ENCODE data around the gene ODAD3.

Gene ODAD3

DNA sequence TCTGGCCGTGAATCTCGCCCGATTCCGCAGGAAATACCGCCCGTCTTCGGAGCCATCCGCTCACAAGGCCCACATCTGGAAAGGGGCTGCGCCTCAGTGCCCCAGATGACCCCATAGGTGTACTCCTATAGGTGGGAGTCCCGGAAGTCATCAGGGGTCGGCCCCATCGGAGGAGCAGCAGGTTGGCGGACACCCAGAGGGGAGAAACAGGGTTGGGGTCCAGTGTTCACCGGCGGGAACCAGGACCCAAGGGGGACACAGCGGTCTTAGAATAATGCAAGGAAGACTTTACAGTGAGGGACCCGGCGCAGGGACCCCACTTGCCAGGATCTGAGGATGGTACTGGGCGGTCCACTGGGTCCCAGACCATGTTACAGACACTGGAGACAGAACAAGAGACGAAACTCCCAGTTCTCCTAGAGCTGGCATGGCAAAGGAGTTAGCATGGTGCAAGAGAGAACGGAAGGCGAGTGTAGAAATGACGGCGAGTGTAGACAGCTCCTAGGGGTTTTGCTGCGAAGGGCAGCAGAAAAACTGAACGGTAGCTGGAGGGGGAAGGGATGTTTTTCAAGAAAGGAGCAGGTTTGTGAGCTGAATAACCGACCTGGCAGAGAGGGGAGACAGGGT is 11.6 kb downstream of the ODAD3 start:
- Histone ChIP-seq H2BK5ac (ENCODE audit: low read depth, low read length, poor library complexity) (no peak overlapping the region), H3K79me1 (ENCODE audit: low read length) (peaks cover 5% of the 10 kb centered on the region), H3K23ac (ENCODE audit: low read length) (no peak overlapping the region), H4K91ac (ENCODE audit: low read depth, low read length) (no peak overlapping the region), H2BK120ac (ENCODE audit: insufficient read depth, low read length, poor library complexity) (no peak overlapping the region), H4K8ac (ENCODE audit: low read depth, low read length) (no peak overlapping the region), H3K4ac (ENCODE audit: low read depth, low read length) (no peak overlapping the region), H2BK12ac (ENCODE audit: low read length) (no peak overlapping the region), H3K4me2 (ENCODE audit: low read length) (no peak overlapping the region), H3K9me3 (ENCODE audit: insufficient read depth, low read depth, low read length) (peaks cover 13% of the 10 kb centered on the region), H3K4me1 (ENCODE audit: control insufficient read depth in 1 of 2, insufficient read depth in 2 of 2, low read length in 2 of 2) (peaks cover 18 to 24% of the 10 kb centered on the region in 2 experiments), H3K79me2 (ENCODE audit: control insufficient read depth, insufficient read depth, low read length, poor library complexity) (peaks cover 2% of the 10 kb centered on the region), H3K14ac (ENCODE audit: low read length) (no peak overlapping the region), H4K12ac (ENCODE audit: low read depth, low read length) (no peak overlapping the region), H2AFZ (ENCODE audit: insufficient read depth, low read length, poor library complexity) (no peak overlapping the region), H3K18ac (ENCODE audit: low read length) (no peak overlapping the region), H3K27me3 (ENCODE audit: insufficient read depth, low read length) (peaks cover 8% of the 10 kb centered on the region), H3K4me3 (ENCODE audit: low read depth, low read length) (no peak overlapping the region), H3K9ac (ENCODE audit: low read length) (no peak overlapping the region), H2AK5ac (ENCODE audit: low read length) (no peak overlapping the region), H3K36me3 (ENCODE audit: control insufficient read depth in 1 of 2, insufficient read depth in 2 of 2, low read length in 2 of 2) (no peaks in the 10 kb centered on the region), H3K27ac (ENCODE audit: low read depth, low read length) (no peak overlapping the region)
- no CpG with 5 or more reads among the region's 27 CpGs for WGBS (ENCODE audit: extremely low coverage, insufficient coverage, insufficient read length)
- DNase-seq = no peak

DNA sequence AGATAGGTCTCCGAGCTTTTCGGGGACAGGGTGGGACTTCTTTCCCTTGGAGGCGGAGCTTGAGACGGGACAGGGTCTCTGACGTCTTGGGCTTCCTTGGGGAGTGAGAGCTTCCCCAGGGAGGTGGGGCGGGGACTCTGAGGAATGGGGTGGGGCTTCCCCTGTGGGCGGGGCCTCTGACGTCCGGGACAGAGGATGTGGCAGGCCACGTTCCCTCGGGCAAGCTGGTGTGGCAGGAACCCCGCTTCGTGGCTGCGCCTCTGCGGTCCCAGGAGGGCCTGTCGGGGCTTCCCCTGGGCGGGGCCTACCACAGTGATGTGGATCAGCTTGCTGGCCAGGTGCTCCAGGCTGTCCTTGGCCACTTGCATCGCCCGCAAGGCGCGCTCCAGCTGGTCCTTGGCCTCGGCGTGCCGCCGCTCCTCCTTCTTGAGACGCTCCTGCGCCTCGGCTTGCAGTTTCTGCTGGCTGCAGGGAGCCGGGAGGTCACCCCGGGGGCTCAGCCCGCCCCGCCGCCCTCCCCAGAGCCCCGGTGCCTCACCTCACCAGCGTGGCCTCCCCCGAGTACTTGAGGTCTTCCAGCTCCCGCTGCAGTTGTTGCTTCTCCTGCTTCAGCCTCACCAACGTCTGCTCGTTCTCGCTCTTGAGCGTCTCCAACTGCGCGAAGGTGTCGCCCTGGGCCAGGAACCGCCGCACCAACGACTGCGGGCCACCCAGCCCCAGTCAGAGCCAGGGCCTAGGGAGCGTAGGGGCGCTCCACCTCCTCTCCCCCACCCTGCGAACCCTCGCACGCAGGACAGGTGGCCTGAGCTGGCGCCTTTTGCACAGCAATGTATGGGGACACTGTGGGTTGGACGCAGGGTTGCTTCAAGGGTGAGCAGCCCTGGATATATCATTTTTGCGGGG is 12.5 kb downstream of the ODAD3 start:
- no peak overlapping the region for H4K12ac ChIP-seq (ENCODE audit: low read depth, low read length)
- H3K4me2 ChIP-seq (ENCODE audit: low read length) = peak overlapping the region; percentile 41
- H2BK12ac ChIP-seq (ENCODE audit: low read length) = no peak overlapping the region
- H3K27me3 ChIP-seq (ENCODE audit: insufficient read depth, low read length) = peaks cover 8% of the 10 kb centered on the region
- H3K4me3 ChIP-seq (ENCODE audit: low read depth, low read length) = no peak overlapping the region
- no peak overlapping the region for H4K8ac ChIP-seq (ENCODE audit: low read depth, low read length)
- H3K79me2 ChIP-seq (ENCODE audit: control insufficient read depth, insufficient read depth, low read length, poor library complexity) = peaks cover 2% of the 10 kb centered on the region
- no peak overlapping the region for H2AK5ac ChIP-seq (ENCODE audit: low read length)
- H2BK5ac ChIP-seq (ENCODE audit: low read depth, low read length, poor library complexity) = no peak overlapping the region
- no peak overlapping the region for H2BK120ac ChIP-seq (ENCODE audit: insufficient read depth, low read length, poor library complexity)
- DNase-seq = peak; percentile 78 to 83
- H4K91ac ChIP-seq (ENCODE audit: low read depth, low read length) = no peak overlapping the region
- H3K18ac ChIP-seq (ENCODE audit: low read length) = no peak overlapping the region
- peaks cover 18 to 24% of the 10 kb centered on the region in 2 experiments for H3K4me1 ChIP-seq (ENCODE audit: control insufficient read depth in 1 of 2, insufficient read depth in 2 of 2, low read length in 2 of 2)
- H3K9me3 ChIP-seq (ENCODE audit: insufficient read depth, low read depth, low read length) = peaks cover 13% of the 10 kb centered on the region
- no peak overlapping the region for H3K9ac ChIP-seq (ENCODE audit: low read length)
- H3K79me1 ChIP-seq (ENCODE audit: low read length) = peaks cover 7% of the 10 kb centered on the region
- peak overlapping the region; percentile 12 for H2AFZ ChIP-seq (ENCODE audit: insufficient read depth, low read length, poor library complexity)
- no CpG with 5 or more reads among the region's 56 CpGs for WGBS (ENCODE audit: extremely low coverage, insufficient coverage, insufficient read length)
- H3K23ac ChIP-seq (ENCODE audit: low read length) = no peak overlapping the region
- H3K14ac ChIP-seq (ENCODE audit: low read length) = no peak overlapping the region
- H3K27ac ChIP-seq (ENCODE audit: low read depth, low read length) = no peak overlapping the region
- no peaks in the 10 kb centered on the region for H3K36me3 ChIP-seq (ENCODE audit: control insufficient read depth in 1 of 2, insufficient read depth in 2 of 2, low read length in 2 of 2)
- no peak overlapping the region for H3K4ac ChIP-seq (ENCODE audit: low read depth, low read length)

DNA sequence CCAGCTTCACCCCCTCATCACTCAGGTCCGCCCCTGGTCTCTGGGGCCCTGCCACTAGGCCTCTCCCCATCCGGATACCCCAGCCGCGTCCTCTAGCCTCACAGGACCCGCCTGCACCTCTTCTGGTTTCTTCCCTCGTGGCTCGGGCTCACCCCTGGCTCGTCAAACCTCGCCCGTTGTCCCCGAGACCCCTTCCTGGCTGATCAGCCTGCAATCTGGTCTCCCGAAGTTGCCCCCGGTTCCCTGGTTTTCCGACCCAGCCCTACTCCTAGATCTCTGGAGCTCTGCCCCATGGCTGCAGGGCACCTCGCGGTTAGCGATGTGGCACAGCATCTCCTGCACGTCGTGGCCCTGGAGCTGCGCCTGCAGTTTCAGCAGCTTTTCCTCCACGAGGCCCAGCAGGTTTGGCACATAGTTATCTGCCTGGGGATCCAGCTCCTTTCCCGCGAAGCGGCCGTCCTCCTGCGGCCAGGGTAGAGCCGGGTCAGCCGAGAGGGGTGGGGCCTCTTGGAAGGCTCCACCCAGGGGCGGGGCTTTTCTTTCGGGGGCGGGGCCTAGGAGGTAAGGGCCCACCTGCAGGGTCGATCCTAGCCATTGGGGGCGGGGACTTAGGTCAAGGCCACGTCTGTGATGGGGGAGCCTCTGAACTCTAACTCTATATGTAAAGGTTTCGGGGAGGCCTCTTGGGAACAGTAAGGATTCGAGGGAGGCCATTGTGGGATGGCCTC is 13.4 kb downstream of the ODAD3 start:
- WGBS (ENCODE audit: extremely low coverage, insufficient coverage, insufficient read length) = no CpG with 5 or more reads among the region's 36 CpGs
- no peaks in the 10 kb centered on the region for H3K36me3 ChIP-seq (ENCODE audit: control insufficient read depth in 1 of 2, insufficient read depth in 2 of 2, low read length in 2 of 2)
- H4K8ac ChIP-seq (ENCODE audit: low read depth, low read length) = peak overlapping the region; percentile 12
- H3K79me1 ChIP-seq (ENCODE audit: low read length) = peaks cover 7% of the 10 kb centered on the region
- H3K14ac ChIP-seq (ENCODE audit: low read length) = no peak overlapping the region
- H2BK12ac ChIP-seq (ENCODE audit: low read length) = peak overlapping the region; percentile 25
- H2BK120ac ChIP-seq (ENCODE audit: insufficient read depth, low read length, poor library complexity) = no peak overlapping the region
- no peak overlapping the region for H4K91ac ChIP-seq (ENCODE audit: low read depth, low read length)
- peak overlapping the region; percentile 15 for H3K4me2 ChIP-seq (ENCODE audit: low read length)
- no peak overlapping the region for H2BK5ac ChIP-seq (ENCODE audit: low read depth, low read length, poor library complexity)
- no peak overlapping the region for H3K27ac ChIP-seq (ENCODE audit: low read depth, low read length)
- no peak overlapping the region for H3K9ac ChIP-seq (ENCODE audit: low read length)
- H3K4me1 ChIP-seq (ENCODE audit: control insufficient read depth in 1 of 2, insufficient read depth in 2 of 2, low read length in 2 of 2) = peaks cover 18 to 24% of the 10 kb centered on the region in 2 experiments
- peak; percentile 45 to 64 for DNase-seq
- H2AK5ac ChIP-seq (ENCODE audit: low read length) = no peak overlapping the region
- peaks cover 2% of the 10 kb centered on the region for H3K79me2 ChIP-seq (ENCODE audit: control insufficient read depth, insufficient read depth, low read length, poor library complexity)
- peak overlapping the region; percentile 12 for H2AFZ ChIP-seq (ENCODE audit: insufficient read depth, low read length, poor library complexity)
- no peak overlapping the region for H3K23ac ChIP-seq (ENCODE audit: low read length)
- H4K12ac ChIP-seq (ENCODE audit: low read depth, low read length) = peak overlapping the region; percentile 37
- peaks cover 13% of the 10 kb centered on the region for H3K9me3 ChIP-seq (ENCODE audit: insufficient read depth, low read depth, low read length)
- H3K4me3 ChIP-seq (ENCODE audit: low read depth, low read length) = peak overlapping the region; percentile 0
- no peak overlapping the region for H3K4ac ChIP-seq (ENCODE audit: low read depth, low read length)
- H3K27me3 ChIP-seq (ENCODE audit: insufficient read depth, low read length) = peaks cover 8% of the 10 kb centered on the region
- H3K18ac ChIP-seq (ENCODE audit: low read length) = peak overlapping the region; percentile 16
